SU-DHL-6 (cell line): Measurements from ENCODE around the gene CYP19A1.

Experiments used
- H2AFZ ChIP-seq: fragments of 200-600 bp; sonication (generic); 2 replicates; pipeline ENCODE4 v1.6.1; 2014; ENCODE audit warnings: low read depth, mild to moderate bottlenecking, moderate library complexity, mixed read lengths, antibody characterized with exemption, low read length; ENCODE audit not compliant: severe bottlenecking
- H3F3A ChIP-seq: fragments of 200-600 bp; shearing (Covaris generic); 2 replicates; pipeline ENCODE4 v1.6.0; 2016; ENCODE audit warnings: antibody characterized with exemption, mild to moderate bottlenecking; ENCODE audit not compliant: insufficient read depth
- H3K27ac ChIP-seq: fragments of 200-600 bp; sonication (generic); 2 replicates; pipeline ENCODE4 v1.5.1; 2016; ENCODE audit warnings: low read depth, mild to moderate bottlenecking, low read length, moderate library complexity, mixed read lengths
- H3K27me3 ChIP-seq: fragments of 200-600 bp; sonication (generic), shearing (Covaris generic); 2 replicates; pipeline ENCODE4 v1.6.0; 2014; ENCODE audit warnings: mild to moderate bottlenecking, low read length
- H3K36me3 ChIP-seq: fragments of 200-600 bp; sonication (generic); 2 replicates; pipeline ENCODE4 v1.6.1; 2014; ENCODE audit warnings: mild to moderate bottlenecking, low read length, mixed read lengths
- H3K4me2 ChIP-seq: fragments of 300-600, 200-600 bp; shearing (Covaris generic), sonication (generic); 2 replicates; pipeline ENCODE4 v1.6.0; 2014; ENCODE audit warnings: low read length, low read depth, mild to moderate bottlenecking; ENCODE audit not compliant: poor library complexity, severe bottlenecking
- H3K4me3 ChIP-seq: fragments of 200-600 bp; sonication (generic); 2 replicates; pipeline ENCODE4 v1.5.1; 2014; ENCODE audit warnings: antibody characterized with exemption, low read length, mild to moderate bottlenecking, mixed read lengths; ENCODE audit not compliant: insufficient read depth, poor library complexity, severe bottlenecking
- H3K79me2 ChIP-seq: fragments of 200-600 bp; sonication (generic); 2 replicates; pipeline ENCODE4 v1.6.1; 2014; ENCODE audit warnings: mild to moderate bottlenecking, low read length, moderate library complexity; ENCODE audit not compliant: insufficient read depth
- H3K9ac ChIP-seq: fragments of 200-600 bp; sonication (generic); 2 replicates; pipeline ENCODE4 v1.7.0; 2014; ENCODE audit warnings: mild to moderate bottlenecking, low read length
- H3K9me2 ChIP-seq: fragments of 200-600 bp; sonication (generic); replicated peaks from 2 replicates; pipeline ENCODE4 v1.6.1; 2014; ENCODE audit warnings: low read length; ENCODE audit not compliant: insufficient read depth
- H3K9me3 ChIP-seq: fragments of 200-600 bp; sonication (generic); 2 replicates; pipeline ENCODE4 v1.6.1; 2014; ENCODE audit warnings: low read length, mixed read lengths; ENCODE audit not compliant: insufficient read depth
- H4K20me1 ChIP-seq: fragments of 200-600 bp; sonication (generic); 2 replicates; pipeline ENCODE4 v1.6.1; 2014; ENCODE audit warnings: low read depth, mild to moderate bottlenecking, antibody characterized with exemption, low read length, moderate library complexity, mixed read lengths
- EZH2phosphoT487 ChIP-seq: fragments of 200-600 bp; sonication (generic), shearing (Covaris generic); conservative IDR thresholded peaks from 2 replicates; pipeline ENCODE4 v1.6.1; 2018; ENCODE audit warnings: mild to moderate bottlenecking, antibody characterized with exemption, low read length, moderate library complexity, mixed read lengths
- TF ChIP-seq, protein P1 (sequence below): fragments of 200-600 bp; sonication (generic); IDR thresholded peaks from one replicate; pipeline ENCODE4 v1.5.1; 2017; ENCODE audit warnings: antibody characterized with exemption, mild to moderate bottlenecking, low read length, moderate library complexity; ENCODE audit not compliant: insufficient read depth, poor library complexity, severe bottlenecking

The CYP19A1 gene

DNA sequence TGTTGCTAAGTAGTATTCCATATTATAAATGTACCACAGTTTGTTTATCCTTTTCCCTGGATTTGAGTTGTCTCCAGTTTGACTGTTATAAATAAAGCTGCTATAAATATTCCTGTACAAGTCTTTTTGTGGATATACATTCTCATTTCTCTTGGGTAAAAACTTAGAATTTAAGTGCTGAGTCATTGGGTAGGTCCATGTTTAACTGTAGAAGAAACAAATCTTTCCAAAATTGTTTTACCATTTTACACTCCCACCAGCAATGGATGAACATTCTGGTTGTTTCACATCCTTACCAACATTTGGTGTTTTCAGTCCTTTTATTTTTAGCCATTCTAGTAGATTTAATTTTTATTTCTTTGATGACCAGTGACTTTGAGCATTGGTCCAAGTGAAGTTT, 169.7 kb downstream of the CYP19A1 start:
- Histone ChIP-seq H3K36me3 (no peaks in the 10 kb centered on the region), H3K9ac (no peak overlapping the region), H3K4me2 (no peak overlapping the region), H3K27me3 (0 out of 2 replicates have a peak, but pooled peaks cover 2% of the 10 kb centered on the region), H3K4me3 (no peak overlapping the region), H3K9me2 (no peaks in the 10 kb centered on the region), H3F3A (no peaks in the 10 kb centered on the region), H3K27ac (no peak overlapping the region), H3K9me3 (no peaks in the 10 kb centered on the region), H2AFZ (no peak overlapping the region), H4K20me1 (no peaks in the 10 kb centered on the region), H3K79me2 (no peaks in the 10 kb centered on the region)
- TF ChIP-seq, protein P1, sequence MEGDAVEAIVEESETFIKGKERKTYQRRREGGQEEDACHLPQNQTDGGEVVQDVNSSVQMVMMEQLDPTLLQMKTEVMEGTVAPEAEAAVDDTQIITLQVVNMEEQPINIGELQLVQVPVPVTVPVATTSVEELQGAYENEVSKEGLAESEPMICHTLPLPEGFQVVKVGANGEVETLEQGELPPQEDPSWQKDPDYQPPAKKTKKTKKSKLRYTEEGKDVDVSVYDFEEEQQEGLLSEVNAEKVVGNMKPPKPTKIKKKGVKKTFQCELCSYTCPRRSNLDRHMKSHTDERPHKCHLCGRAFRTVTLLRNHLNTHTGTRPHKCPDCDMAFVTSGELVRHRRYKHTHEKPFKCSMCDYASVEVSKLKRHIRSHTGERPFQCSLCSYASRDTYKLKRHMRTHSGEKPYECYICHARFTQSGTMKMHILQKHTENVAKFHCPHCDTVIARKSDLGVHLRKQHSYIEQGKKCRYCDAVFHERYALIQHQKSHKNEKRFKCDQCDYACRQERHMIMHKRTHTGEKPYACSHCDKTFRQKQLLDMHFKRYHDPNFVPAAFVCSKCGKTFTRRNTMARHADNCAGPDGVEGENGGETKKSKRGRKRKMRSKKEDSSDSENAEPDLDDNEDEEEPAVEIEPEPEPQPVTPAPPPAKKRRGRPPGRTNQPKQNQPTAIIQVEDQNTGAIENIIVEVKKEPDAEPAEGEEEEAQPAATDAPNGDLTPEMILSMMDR, result no peak
- TF ChIP-seq EZH2phosphoT487, result no peak

DNA sequence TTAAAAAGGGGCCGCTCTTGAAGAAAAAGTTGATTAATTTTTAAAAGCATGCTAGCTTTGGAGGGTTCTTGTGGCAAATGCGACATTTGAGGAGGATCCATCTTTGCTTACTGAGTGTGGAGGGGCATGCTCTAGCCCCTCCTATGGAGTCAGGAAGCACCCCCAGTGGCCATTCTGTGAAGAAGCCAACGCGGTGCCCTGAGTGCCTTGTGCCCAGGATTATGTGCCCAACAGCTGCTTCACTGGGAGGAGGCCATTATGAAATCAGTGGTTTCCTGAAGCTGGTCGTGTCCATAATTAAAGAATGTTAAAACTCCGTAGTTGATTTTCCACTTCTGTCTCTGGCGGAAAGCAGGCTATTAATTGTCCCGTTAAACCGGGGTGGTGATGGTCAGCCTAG, 174.6 kb downstream of the CYP19A1 start:
- H3K4me2 ChIP-seq, result no peak overlapping the region

GRCh38 chr15:51162865-51163762, 175.3 kb downstream of the CYP19A1 start:
- Histone ChIP-seq H3K4me2 (no peak overlapping the region), H3K9me2 (no peaks in the 10 kb centered on the region), H3K9me3 (no peaks in the 10 kb centered on the region), H2AFZ (no peak overlapping the region), H3K27me3 (0 out of 2 replicates have a peak, but pooled peaks cover 2% of the 10 kb centered on the region), H3K27ac (no peak overlapping the region), H3K9ac (no peak overlapping the region), H3K79me2 (no peaks in the 10 kb centered on the region), H3F3A (no peaks in the 10 kb centered on the region), H3K36me3 (no peaks in the 10 kb centered on the region), H4K20me1 (no peaks in the 10 kb centered on the region), H3K4me3 (no peak overlapping the region)
- TF ChIP-seq, protein P1, result peak; percentile 89
- TF ChIP-seq EZH2phosphoT487, result no peak

More for the DNA sequence above, 174.6 kb downstream of the CYP19A1 start:
- H3K36me3 ChIP-seq, result no peaks in the 10 kb centered on the region
- H3K79me2 ChIP-seq, result no peaks in the 10 kb centered on the region
- 0 out of 2 replicates have a peak, but pooled peaks cover 2% of the 10 kb centered on the region for H3K27me3 ChIP-seq
- no peaks in the 10 kb centered on the region for H3K9me3 ChIP-seq
- H3K9ac ChIP-seq, result no peak overlapping the region
- no peak overlapping the region for H3K4me3 ChIP-seq
- H2AFZ ChIP-seq, result no peak overlapping the region
- H4K20me1 ChIP-seq, result no peaks in the 10 kb centered on the region
- no peak overlapping the region for H3K27ac ChIP-seq
- TF ChIP-seq EZH2phosphoT487, result no peak
- TF ChIP-seq, protein P1, result no peak
- H3K9me2 ChIP-seq, result no peaks in the 10 kb centered on the region
- H3F3A ChIP-seq, result no peaks in the 10 kb centered on the region
